Measurements from ENCODE around the gene MYH16.
"Not testable (repeated sequence)": the region's sequence is repeated elsewhere in the genome, so short reads cannot be mapped to it uniquely, and the experiment has no call there.

MYH16 gene

DNA sequence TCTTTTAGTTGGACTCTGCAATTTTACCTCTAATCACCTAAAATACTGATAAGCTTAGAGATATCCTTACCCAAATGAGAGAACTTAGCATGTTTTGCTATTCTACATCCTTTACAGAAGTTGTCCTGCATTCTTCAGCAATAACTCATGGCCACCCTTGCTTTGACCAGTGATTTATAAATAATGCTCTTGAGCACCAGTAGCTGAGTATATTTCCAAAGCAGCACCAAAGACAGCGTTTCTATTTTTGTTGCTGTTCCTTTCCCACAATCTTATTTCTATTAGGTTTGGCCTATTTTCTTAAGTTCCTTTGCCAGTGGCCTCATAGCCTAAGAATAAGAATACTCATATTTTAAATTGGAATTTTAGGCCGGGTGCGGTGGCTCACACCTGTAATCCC lies 68.0 kb downstream of the MYH16 start:
- peaks cover 64% of the 10 kb centered on the region for H3K36me3 ChIP-seq (ENCODE audit: insufficient read depth, insufficient read length, low read length)
- DNase-seq (ENCODE audit: low read depth, low spot score), result no peak
- TF ChIP-seq YY1 (IDR thresholded peaks at IDR 0.05; ENCODE audit: insufficient read depth, insufficient read length) (no peak), SUZ12 (IDR thresholded peaks at IDR 0.05; ENCODE audit: extremely low read depth, insufficient read depth, insufficient read length) (no peak)
- H3K27me3 ChIP-seq (ENCODE audit: insufficient read depth, insufficient read length), result no peaks in the 10 kb centered on the region
- H3K9ac ChIP-seq (ENCODE audit: insufficient read length, low read depth), result no peak overlapping the region
- no peak overlapping the region for H3K4me3 ChIP-seq (ENCODE audit: insufficient read length, low read depth)
- no peaks in the 10 kb centered on the region for H3K9me3 ChIP-seq (ENCODE audit: insufficient read depth, low read length)
- H3K4me1 ChIP-seq (ENCODE audit: insufficient read depth, insufficient read length), result no peaks in the 10 kb centered on the region

DNA sequence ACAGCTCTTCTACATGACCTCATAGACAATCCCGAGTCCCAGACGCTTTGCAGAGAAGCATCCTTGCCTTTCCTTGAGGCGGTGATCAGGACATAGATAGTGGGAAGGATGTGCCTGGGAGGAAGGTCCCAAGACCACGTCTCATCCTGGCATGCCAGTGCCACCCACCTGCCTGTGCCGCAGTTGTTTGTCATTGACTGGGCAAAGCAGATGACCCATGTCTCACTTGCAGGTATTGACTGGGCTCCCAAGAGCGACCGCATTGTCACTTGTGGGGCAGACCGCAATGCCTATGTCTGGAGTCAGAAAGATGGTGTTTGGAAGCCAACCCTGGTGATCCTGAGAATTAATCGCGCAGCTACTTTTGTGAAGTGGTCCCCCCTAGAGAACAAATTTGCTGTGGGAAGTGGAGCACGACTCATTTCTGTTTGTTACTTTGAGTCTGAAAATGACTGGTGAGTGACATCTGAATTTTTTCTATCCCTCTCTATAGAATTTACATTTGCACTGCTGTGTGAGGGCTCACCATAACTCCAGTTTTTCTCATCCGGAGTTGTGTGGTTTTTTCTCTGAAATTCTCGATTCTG lies 71.5 kb downstream of the MYH16 start:
- TF ChIP-seq ZNF274 (IDR thresholded peaks at IDR 0.05; ENCODE audit: low read depth, low read length) (no peak), YY1 (IDR thresholded peaks at IDR 0.05; ENCODE audit: insufficient read depth, insufficient read length) (no peak), SUZ12 (IDR thresholded peaks at IDR 0.05; ENCODE audit: extremely low read depth, insufficient read depth, insufficient read length) (no peak)
- Histone ChIP-seq H3K4me1 (ENCODE audit: insufficient read depth, insufficient read length) (no peaks in the 10 kb centered on the region), H3K27me3 (ENCODE audit: insufficient read depth, insufficient read length) (no peaks in the 10 kb centered on the region), H3K9ac (ENCODE audit: insufficient read length, low read depth) (no peak overlapping the region), H3K9me3 (ENCODE audit: insufficient read depth, low read length) (no peaks in the 10 kb centered on the region), H3K36me3 (ENCODE audit: insufficient read depth, insufficient read length, low read length) (peaks cover 56% of the 10 kb centered on the region), H3K4me3 (ENCODE audit: insufficient read length, low read depth) (no peak overlapping the region)
- no peak for DNase-seq (ENCODE audit: low read depth, low spot score)

DNA sequence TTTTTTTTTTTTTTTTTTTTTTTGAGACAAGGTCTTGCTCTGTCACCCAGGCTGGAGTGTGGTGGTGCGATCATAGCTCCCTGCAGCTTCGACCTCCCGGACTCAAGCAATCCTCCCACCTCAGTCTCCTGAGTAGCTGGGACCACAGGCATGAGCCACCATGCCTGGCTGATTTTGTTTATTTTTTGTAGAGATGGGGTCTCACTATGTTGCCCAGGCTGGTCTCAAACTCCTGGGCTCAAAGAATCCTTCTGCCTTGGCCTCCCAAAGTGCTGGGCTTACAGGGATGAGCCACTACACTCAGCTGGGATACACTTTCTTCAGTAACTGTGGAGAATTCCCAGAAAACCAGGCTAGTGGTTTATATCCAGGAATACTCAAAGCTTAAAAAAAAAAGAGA lies 78.0 kb downstream of the MYH16 start:
- not testable (repeated sequence) for H3K4me3 ChIP-seq (ENCODE audit: insufficient read length, low read depth); DNase-seq (ENCODE audit: low read depth, low spot score); H3K27me3 ChIP-seq (ENCODE audit: insufficient read depth, insufficient read length); H3K9me3 ChIP-seq (ENCODE audit: insufficient read depth, low read length); H3K9ac ChIP-seq (ENCODE audit: insufficient read length, low read depth); H3K4me1 ChIP-seq (ENCODE audit: insufficient read depth, insufficient read length)
- H3K36me3 ChIP-seq (ENCODE audit: insufficient read depth, insufficient read length, low read length), result peaks cover 55% of the 10 kb centered on the region

DNA sequence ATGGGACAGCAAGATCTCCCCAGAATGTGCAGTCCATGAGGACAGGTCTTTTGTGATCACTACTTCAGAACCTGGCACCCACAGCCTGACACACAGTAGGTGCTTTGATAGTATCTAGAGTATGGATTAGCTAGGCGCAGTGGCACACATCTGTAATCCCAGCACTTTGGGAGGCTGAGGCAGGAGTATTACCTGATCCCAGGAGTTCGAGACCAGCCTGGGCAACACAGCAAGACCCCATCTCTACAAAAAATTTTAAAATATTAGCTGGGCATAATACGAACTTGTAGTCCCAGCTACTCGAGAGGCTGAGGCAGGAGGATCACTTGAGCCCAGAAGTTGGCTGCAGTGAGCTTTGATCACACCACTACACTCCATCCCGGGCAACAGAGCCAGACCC lies 79.6 kb downstream of the MYH16 start:
- TF ChIP-seq ZNF274 (IDR thresholded peaks at IDR 0.05; ENCODE audit: low read depth, low read length) (no peak), YY1 (IDR thresholded peaks at IDR 0.05; ENCODE audit: insufficient read depth, insufficient read length) (no peak), SUZ12 (IDR thresholded peaks at IDR 0.05; ENCODE audit: extremely low read depth, insufficient read depth, insufficient read length) (no peak)
- no peak overlapping the region for H3K4me3 ChIP-seq (ENCODE audit: insufficient read length, low read depth)
- no peaks in the 10 kb centered on the region for H3K9me3 ChIP-seq (ENCODE audit: insufficient read depth, low read length)
- H3K27me3 ChIP-seq (ENCODE audit: insufficient read depth, insufficient read length), result no peaks in the 10 kb centered on the region
- DNase-seq (ENCODE audit: low read depth, low spot score), result no peak
- H3K36me3 ChIP-seq (ENCODE audit: insufficient read depth, insufficient read length, low read length), result peaks cover 57% of the 10 kb centered on the region
- H3K4me1 ChIP-seq (ENCODE audit: insufficient read depth, insufficient read length), result no peaks in the 10 kb centered on the region
- H3K9ac ChIP-seq (ENCODE audit: insufficient read length, low read depth), result no peak overlapping the region

DNA sequence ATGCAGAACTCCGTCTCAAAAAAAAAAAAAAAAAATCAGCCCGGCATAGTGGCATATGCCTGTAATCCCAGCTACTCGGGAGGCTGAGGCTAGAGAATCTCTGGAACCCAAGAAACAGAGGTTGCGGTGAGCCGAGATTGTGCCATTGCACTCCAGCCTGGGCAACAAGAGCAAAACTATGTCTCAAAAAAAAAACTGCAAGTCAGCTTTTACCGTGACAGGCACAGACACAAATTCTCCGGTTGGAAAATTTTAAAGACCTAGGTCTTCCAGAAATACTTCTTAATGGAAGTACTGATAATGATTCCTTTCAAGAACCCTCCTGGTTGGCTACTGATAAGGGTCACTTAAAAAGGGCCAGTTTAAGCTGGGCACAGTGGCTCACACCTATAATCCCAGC lies 82.5 kb downstream of the MYH16 start:
- H3K36me3 ChIP-seq (ENCODE audit: insufficient read depth, insufficient read length, low read length), result peaks cover 60% of the 10 kb centered on the region
- H3K4me3 ChIP-seq (ENCODE audit: insufficient read length, low read depth), result no peak overlapping the region
- DNase-seq (ENCODE audit: low read depth, low spot score), result no peak
- H3K9me3 ChIP-seq (ENCODE audit: insufficient read depth, low read length), result no peaks in the 10 kb centered on the region
- H3K27me3 ChIP-seq (ENCODE audit: insufficient read depth, insufficient read length), result no peaks in the 10 kb centered on the region
- TF ChIP-seq ZNF274 (IDR thresholded peaks at IDR 0.05; ENCODE audit: low read depth, low read length) (no peak), SUZ12 (IDR thresholded peaks at IDR 0.05; ENCODE audit: extremely low read depth, insufficient read depth, insufficient read length) (no peak), YY1 (IDR thresholded peaks at IDR 0.05; ENCODE audit: insufficient read depth, insufficient read length) (no peak)
- H3K4me1 ChIP-seq (ENCODE audit: insufficient read depth, insufficient read length), result peaks cover 4% of the 10 kb centered on the region
- H3K9ac ChIP-seq (ENCODE audit: insufficient read length, low read depth), result no peak overlapping the region

- no peak for DNase-seq (ENCODE audit: low read depth, low spot score)
- Histone ChIP-seq H3K9ac (ENCODE audit: insufficient read length, low read depth) (no peak overlapping the region), H3K27me3 (ENCODE audit: insufficient read depth, insufficient read length) (no peaks in the 10 kb centered on the region), H3K4me3 (ENCODE audit: insufficient read length, low read depth) (no peak overlapping the region), H3K36me3 (ENCODE audit: insufficient read depth, insufficient read length, low read length) (peaks cover 58% of the 10 kb centered on the region), H3K4me1 (ENCODE audit: insufficient read depth, insufficient read length) (peaks cover 4% of the 10 kb centered on the region), H3K9me3 (ENCODE audit: insufficient read depth, low read length) (no peaks in the 10 kb centered on the region)
- TF ChIP-seq YY1 (IDR thresholded peaks at IDR 0.05; ENCODE audit: insufficient read depth, insufficient read length) (no peak), ZNF274 (IDR thresholded peaks at IDR 0.05; ENCODE audit: low read depth, low read length) (no peak), SUZ12 (IDR thresholded peaks at IDR 0.05; ENCODE audit: extremely low read depth, insufficient read depth, insufficient read length) (no peak)
Measured at GRCh38 chr7:99357701-99358490, 85.3 kb downstream of the MYH16 start.

- not testable (repeated sequence) for H3K4me1 ChIP-seq (ENCODE audit: insufficient read depth, insufficient read length); H3K4me3 ChIP-seq (ENCODE audit: insufficient read length, low read depth); H3K27me3 ChIP-seq (ENCODE audit: insufficient read depth, insufficient read length); H3K9me3 ChIP-seq (ENCODE audit: insufficient read depth, low read length); H3K9ac ChIP-seq (ENCODE audit: insufficient read length, low read depth); DNase-seq (ENCODE audit: low read depth, low spot score)
- H3K36me3 ChIP-seq (ENCODE audit: insufficient read depth, insufficient read length, low read length), result peaks cover 64% of the 10 kb centered on the region
Measured at GRCh38 chr7:99358521-99358920, 85.9 kb downstream of the MYH16 start.
